HUES64 (cell line): ENCODE measurements around the gene TMEM8B.

Experiments used
- H3K27ac ChIP-seq: 2 replicates; pipeline ENCODE4 v1.7.0; 2013; ENCODE audit warnings: low read depth, low read length, inconsistent platforms
- H3K27me3 ChIP-seq: 2 replicates; pipeline ENCODE4 v1.6.1; 2013; ENCODE audit warnings: mild to moderate bottlenecking, low read length; ENCODE audit not compliant: insufficient read depth
- H3K36me3 ChIP-seq: 2 replicates; pipeline ENCODE4 v1.6.1; 2013; ENCODE audit warnings: mild to moderate bottlenecking, low read length; ENCODE audit not compliant: insufficient read depth
- H3K4me1 ChIP-seq: 2 replicates; pipeline ENCODE4 v1.6.1; 2013; ENCODE audit warnings: mild to moderate bottlenecking, low read length, moderate library complexity; ENCODE audit not compliant: insufficient read depth
- H3K4me3 ChIP-seq: 2 replicates; pipeline ENCODE4 v1.5.1; 2013; ENCODE audit warnings: mild to moderate bottlenecking, low read length, moderate library complexity
- H3K9ac ChIP-seq: 2 replicates; pipeline ENCODE4 v1.6.1; 2013; ENCODE audit warnings: mild to moderate bottlenecking, low read depth, low read length
- H3K9me3 ChIP-seq: 2 replicates; pipeline ENCODE4 v1.6.1; 2013; ENCODE audit warnings: low read depth, low read length; ENCODE audit not compliant: insufficient read depth
- WGBS: fragments of 150-250, 120-280 bp; methylation state at CpG from one replicate; pipeline ENCODE4 v1.1.7; 2013; ENCODE audit warnings: missing lambda C conversion rate; 5-methylcytosine and 5-hydroxymethylcytosine counted together

TMEM8B gene

DNA sequence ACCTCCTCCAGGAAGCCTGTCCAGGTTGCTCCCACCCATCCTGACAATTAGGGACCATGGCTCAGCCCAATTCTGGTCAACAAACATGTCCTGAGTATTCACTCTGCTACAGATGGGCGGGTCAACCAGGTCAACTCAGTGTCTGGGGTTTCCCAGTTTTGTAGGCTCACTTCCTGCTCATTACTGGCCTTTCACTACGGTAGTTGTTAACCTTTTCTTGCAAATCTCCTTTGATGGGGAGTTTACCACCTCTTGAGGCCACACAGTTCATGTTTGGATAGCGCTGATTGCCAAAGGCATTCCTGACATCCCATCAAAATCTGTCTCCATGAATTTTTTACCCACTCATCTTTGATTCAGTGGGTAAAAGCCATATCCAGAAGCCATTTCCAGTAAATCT lies 13.8 kb downstream of the TMEM8B start:
- H3K9ac ChIP-seq, result no peak overlapping the region
- peaks cover 19% of the 10 kb centered on the region for H3K27me3 ChIP-seq
- H3K4me1 ChIP-seq, result peaks cover 23% of the 10 kb centered on the region
- H3K27ac ChIP-seq, result no peak overlapping the region
- no peak overlapping the region for H3K4me3 ChIP-seq
- no peaks in the 10 kb centered on the region for H3K36me3 ChIP-seq
- H3K9me3 ChIP-seq, result no peaks in the 10 kb centered on the region
- WGBS, result 92% methylated on average over 3 of the region's 3 CpGs

- H3K4me1 ChIP-seq, result peaks cover 23% of the 10 kb centered on the region
- H3K27ac ChIP-seq, result peak overlapping the region; percentile 73; the same call in 1 of the 2 replicates
- no peak overlapping the region for H3K9ac ChIP-seq
- no peak overlapping the region; the same call in 1 of the 2 replicates for H3K4me3 ChIP-seq
- H3K27me3 ChIP-seq, result peaks cover 19% of the 10 kb centered on the region
- 43% methylated on average over 7 of the region's 7 CpGs for WGBS
- no peaks in the 10 kb centered on the region for H3K9me3 ChIP-seq
- H3K36me3 ChIP-seq, result peaks cover 3% of the 10 kb centered on the region; the same call in 1 of the 2 replicates
These were observed 15.7 kb downstream of the TMEM8B start for GRCh38 chr9:35844628-35845270.

- Histone ChIP-seq H3K4me1 (peaks cover 23% of the 10 kb centered on the region), H3K27me3 (peaks cover 19% of the 10 kb centered on the region), H3K27ac (peak overlapping the region; percentile 44; the same call in 1 of the 2 replicates), H3K9ac (peak overlapping the region; percentile 27; the same call in 1 of the 2 replicates), H3K4me3 (peak overlapping the region; percentile 59), H3K9me3 (no peaks in the 10 kb centered on the region), H3K36me3 (peaks cover 3% of the 10 kb centered on the region; the same call in 1 of the 2 replicates)
- WGBS, result 15% methylated on average over 52 of the region's 53 CpGs
These were observed 17.1 kb downstream of the TMEM8B start for GRCh38 chr9:35845824-35846771.

- H3K36me3 ChIP-seq, result peaks cover 3% of the 10 kb centered on the region; the same call in 1 of the 2 replicates
- H3K27ac ChIP-seq, result no peak overlapping the region
- no peaks in the 10 kb centered on the region for H3K9me3 ChIP-seq
- peaks cover 19% of the 10 kb centered on the region for H3K27me3 ChIP-seq
- WGBS, result 95% methylated on average over 4 of the region's 4 CpGs
- peaks cover 23% of the 10 kb centered on the region for H3K4me1 ChIP-seq
- H3K9ac ChIP-seq, result no peak overlapping the region
- no peak overlapping the region for H3K4me3 ChIP-seq
These were observed 19.0 kb downstream of the TMEM8B start for GRCh38 chr9:35847792-35848572.

DNA sequence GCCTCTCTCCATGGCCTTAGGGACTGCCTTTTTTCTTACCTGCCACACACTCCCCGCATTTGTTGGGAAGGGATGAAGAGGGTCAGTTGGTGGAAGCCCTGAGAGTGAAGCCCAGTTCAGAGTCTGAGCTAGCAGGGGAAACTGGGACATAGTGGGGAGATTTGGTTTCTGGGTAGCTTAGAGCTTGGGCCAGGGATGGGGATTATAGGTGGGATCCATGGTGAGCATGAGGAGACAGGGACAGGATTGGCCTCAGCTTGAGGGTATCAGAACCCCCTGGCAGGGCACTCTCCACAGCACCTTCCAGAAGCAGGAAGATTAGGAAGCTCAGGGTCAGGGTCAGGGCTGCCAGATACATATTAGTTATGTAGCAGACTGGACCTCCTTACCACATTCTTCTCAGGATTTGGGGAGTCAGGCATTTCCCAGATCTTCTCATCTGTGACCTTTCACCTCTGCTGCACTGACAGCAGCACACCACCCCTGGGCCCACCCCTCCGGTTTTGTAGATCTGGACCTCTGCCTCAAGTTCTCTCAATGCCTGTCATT lies 23.3 kb downstream of the TMEM8B start:
- Histone ChIP-seq H3K9ac (no peak overlapping the region), H3K27ac (no peak overlapping the region), H3K9me3 (no peaks in the 10 kb centered on the region), H3K4me1 (no peaks in the 10 kb centered on the region), H3K36me3 (peaks cover 3% of the 10 kb centered on the region; the same call in 1 of the 2 replicates), H3K4me3 (no peak overlapping the region), H3K27me3 (peaks cover under 1% of the 10 kb centered on the region; the same call in 1 of the 2 replicates)
- whole genome bisulfite sequencing, result 87% methylated on average over 2 of the region's 2 CpGs

DNA sequence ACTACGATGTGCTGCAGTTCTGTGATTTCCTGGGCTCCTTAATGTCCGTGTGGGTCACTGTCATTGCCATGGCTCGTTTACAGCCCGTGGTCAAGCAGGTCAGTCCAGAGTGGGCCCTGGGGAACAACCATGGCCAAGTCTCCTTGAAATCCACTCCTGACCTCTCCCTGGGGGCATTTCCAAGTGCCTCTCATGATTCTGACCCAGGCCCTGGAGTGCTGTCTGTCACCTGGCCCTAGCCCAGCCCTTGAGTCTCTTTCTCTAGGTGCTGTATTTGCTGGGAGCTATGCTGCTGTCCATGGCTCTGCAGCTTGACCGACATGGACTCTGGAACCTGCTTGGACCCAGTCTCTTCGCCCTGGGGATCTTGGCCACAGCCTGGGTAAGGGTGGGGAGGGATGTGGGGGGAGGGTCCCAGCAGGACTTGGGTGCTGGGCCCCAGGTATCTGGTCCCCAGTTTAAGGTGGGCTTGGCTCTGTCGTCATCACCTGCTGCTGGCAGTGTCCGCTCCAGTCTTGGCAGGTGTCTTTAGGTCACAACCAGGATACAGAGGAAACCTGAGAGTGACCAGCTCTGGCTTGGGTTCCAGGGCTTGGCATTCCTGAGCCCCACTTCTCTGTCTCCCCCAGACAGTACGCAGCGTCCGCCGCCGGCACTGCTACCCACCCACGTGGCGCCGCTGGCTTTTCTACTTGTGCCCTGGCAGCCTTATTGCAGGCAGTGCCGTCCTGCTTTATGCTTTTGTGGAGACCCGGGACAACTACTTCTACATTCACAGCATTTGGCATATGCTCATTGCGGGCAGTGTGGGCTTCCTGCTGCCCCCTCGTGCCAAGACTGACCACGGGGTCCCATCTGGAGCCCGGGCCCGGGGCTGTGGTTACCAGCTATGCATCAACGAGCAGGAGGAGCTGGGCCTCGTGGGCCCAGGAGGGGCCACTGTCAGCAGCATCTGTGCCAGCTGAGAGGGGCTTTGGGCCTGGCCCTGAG lies 24.1 kb downstream of the TMEM8B start:
- Histone ChIP-seq H3K27me3 (no peaks in the 10 kb centered on the region), H3K4me1 (no peaks in the 10 kb centered on the region), H3K9me3 (no peaks in the 10 kb centered on the region), H3K9ac (no peak overlapping the region), H3K36me3 (peaks cover 2% of the 10 kb centered on the region; the same call in 1 of the 2 replicates), H3K4me3 (no peak overlapping the region), H3K27ac (no peak overlapping the region)
- WGBS, result 93% methylated on average over 25 of the region's 25 CpGs

DNA sequence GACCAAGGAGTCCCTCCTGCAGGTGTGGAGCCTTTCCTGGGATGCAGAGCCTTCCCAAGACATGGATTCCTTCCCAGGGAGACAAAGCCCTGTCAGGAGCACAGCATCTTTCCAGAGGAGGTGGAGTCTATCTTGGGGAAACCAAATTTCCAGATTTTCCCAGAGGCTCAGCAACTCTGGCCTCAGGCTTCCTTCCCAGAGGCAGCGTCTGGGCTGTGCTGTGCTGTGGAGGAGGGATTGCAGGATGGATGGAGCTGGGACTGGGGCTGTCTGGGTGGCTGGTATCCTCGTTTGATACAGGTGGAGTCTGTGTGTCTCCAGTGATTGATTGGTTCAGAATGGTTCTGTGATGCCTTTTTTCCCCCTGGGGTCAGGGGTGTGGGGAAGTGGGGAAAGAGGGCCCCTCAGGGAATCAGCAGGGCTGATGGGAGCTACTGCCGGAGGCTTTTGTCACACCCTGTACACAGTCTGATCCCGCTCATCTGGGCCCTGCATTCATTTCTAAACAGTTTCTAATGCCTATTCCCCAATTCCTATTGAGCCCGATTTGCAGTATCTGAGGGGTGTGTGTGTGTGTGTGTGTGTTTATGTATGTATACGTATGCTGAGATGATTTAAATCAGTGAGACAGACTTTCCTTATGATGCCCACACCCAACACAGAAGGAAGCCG lies 25.2 kb downstream of the TMEM8B start:
- H3K4me1 ChIP-seq, result no peaks in the 10 kb centered on the region
- 84% methylated on average over 7 of the region's 7 CpGs for WGBS
- no peak overlapping the region for H3K9ac ChIP-seq
- H3K9me3 ChIP-seq, result no peaks in the 10 kb centered on the region
- no peaks in the 10 kb centered on the region; the same call in 1 of the 2 replicates for H3K36me3 ChIP-seq
- no peak overlapping the region for H3K27ac ChIP-seq
- no peak overlapping the region for H3K4me3 ChIP-seq
- H3K27me3 ChIP-seq, result no peaks in the 10 kb centered on the region

DNA sequence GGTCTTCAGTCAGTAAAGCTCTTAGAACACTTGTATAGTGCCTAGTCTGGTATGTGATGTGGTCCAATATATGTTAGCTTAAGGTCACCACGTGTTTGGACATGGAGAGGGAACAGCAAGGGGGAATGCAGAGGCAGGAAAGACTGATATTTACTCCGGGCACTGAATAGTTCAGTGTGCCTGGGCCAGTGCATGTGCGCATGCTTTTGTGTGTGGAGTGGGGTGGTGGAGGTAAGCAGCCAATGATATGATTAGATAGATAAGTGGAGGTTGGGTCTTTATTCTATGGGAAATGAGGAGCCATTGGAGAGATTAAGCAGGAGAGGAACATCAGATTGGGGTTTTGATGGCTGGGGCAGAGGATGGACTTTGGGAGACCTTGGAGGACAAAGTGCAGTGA lies 27.2 kb downstream of the TMEM8B start:
- Histone ChIP-seq H3K27me3 (no peaks in the 10 kb centered on the region), H3K4me3 (no peak overlapping the region), H3K36me3 (no peaks in the 10 kb centered on the region; the same call in 1 of the 2 replicates), H3K9me3 (no peaks in the 10 kb centered on the region), H3K4me1 (no peaks in the 10 kb centered on the region), H3K27ac (no peak overlapping the region), H3K9ac (no peak overlapping the region)
- 78% methylated on average over 3 of the region's 3 CpGs for WGBS

GRCh38 chr9:35856882-35857281 lies 27.9 kb downstream of the TMEM8B start:
- Histone ChIP-seq H3K4me3 (no peak overlapping the region), H3K9ac (no peak overlapping the region), H3K27ac (no peak overlapping the region), H3K36me3 (no peaks in the 10 kb centered on the region; the same call in 1 of the 2 replicates), H3K9me3 (no peaks in the 10 kb centered on the region), H3K27me3 (no peaks in the 10 kb centered on the region), H3K4me1 (no peaks in the 10 kb centered on the region)
- 89% methylated on average over 5 of the region's 5 CpGs for WGBS
